Measurements from ENCODE around the gene SNURF. TPM values are rescaled to one million over a fixed set of nuclear protein-coding genes. Genes with fewer than 3 reads are reported as not detected.
"Not testable (repeated sequence)": the region's sequence is repeated elsewhere in the genome, so short reads cannot be mapped to it uniquely, and the experiment has no call there.

Gene SNURF
- total RNA-seq, 4 donors from 2014 or later, result 2.1 to 8.1 (median 3.5) TPM; not detected in 1

DNA sequence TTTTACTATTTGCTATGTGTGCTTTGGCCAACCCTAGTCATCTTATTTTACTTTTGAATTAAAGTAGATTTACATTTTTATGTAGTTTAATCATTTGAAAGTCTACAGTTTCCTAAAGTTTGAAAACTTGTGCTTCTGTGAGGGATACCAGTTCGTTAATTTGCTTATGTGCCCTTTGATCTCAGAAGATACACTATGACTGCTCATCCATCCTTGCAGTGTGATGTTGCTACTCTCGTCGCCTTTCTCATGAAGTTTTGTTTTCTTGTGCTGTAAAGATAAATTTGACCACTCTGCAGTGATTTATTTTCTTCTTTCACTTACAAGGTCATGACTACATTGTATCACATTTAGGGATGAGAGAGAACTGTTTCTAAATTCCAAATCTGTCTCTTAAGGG, 16.3 kb downstream of the SNURF start:
- no peaks in the 10 kb centered on the region for H3K4me1 ChIP-seq
- H3K36me3 ChIP-seq, result peaks cover 0 to 99% (median 0%) of the 10 kb centered on the region in 3 donors
- no peak overlapping the region for H3K4me3 ChIP-seq
- H3K27ac ChIP-seq, result no peak overlapping the region
- 76 to 79% methylated on average over 3 of the region's 3 CpGs for WGBS, 2 donors
- H3K9me3 ChIP-seq, result peaks cover 0 to 58% (median 3%) of the 10 kb centered on the region in 4 donors
- TF ChIP-seq, protein P1, sequence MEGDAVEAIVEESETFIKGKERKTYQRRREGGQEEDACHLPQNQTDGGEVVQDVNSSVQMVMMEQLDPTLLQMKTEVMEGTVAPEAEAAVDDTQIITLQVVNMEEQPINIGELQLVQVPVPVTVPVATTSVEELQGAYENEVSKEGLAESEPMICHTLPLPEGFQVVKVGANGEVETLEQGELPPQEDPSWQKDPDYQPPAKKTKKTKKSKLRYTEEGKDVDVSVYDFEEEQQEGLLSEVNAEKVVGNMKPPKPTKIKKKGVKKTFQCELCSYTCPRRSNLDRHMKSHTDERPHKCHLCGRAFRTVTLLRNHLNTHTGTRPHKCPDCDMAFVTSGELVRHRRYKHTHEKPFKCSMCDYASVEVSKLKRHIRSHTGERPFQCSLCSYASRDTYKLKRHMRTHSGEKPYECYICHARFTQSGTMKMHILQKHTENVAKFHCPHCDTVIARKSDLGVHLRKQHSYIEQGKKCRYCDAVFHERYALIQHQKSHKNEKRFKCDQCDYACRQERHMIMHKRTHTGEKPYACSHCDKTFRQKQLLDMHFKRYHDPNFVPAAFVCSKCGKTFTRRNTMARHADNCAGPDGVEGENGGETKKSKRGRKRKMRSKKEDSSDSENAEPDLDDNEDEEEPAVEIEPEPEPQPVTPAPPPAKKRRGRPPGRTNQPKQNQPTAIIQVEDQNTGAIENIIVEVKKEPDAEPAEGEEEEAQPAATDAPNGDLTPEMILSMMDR (IDR thresholded peaks at IDR 0.05), result no peak
- TF ChIP-seq POLR2A (IDR thresholded peaks at IDR 0.05), result no peak
- TF ChIP-seq EP300 (IDR thresholded peaks at IDR 0.05), result no peak
- no peaks in the 10 kb centered on the region for H3K27me3 ChIP-seq
- no peak for DNase-seq (ENCODE audit: low spot score in 2 of 2)

DNA sequence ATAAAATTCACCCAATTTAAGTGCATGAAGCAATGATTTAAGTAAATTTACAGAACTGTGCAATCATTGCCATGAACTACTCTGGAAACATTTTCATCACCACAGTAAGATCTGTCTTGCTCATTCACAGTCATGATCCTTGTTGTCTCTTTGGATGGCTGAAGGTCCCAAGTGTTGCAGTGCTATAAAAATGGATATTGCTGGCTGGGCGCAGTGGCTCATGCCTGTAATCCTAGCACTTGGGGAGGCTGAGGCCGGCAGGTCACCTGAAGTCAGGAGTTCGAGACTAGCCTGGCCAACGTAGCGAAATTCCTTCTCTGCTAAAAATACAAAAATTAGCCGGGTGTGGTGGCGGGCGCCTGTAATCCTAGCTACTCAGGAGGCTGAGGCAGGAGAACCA, 17.0 kb downstream of the SNURF start:
- H3K4me1 ChIP-seq, result no peaks in the 10 kb centered on the region

DNA sequence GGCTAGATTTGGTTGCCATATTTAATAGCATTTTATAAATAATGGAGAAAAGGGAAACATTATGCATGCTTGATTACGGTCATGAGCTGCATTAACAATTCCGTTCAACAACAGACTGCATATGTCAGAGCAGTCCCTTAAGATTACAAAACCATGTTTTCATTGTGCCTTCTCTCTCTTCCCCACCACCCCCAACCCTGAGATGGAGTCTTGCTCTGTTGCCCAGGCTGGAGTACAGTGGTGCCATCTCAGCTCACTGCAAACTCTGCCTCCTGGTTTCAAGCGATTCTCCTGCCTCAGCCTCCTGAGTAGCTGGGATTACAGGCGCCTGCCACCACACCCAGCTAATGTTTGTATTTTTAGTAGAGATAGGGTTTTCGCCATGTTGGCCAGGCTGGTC, 17.9 kb downstream of the SNURF start:
- WGBS, 2 donors, result 91 to 93% methylated on average over 5 of the region's 5 CpGs
- H3K9me3 ChIP-seq, result peaks cover 0 to 56% (median 5%) of the 10 kb centered on the region in 4 donors
- H3K4me3 ChIP-seq; H3K4me1 ChIP-seq; H3K27ac ChIP-seq; DNase-seq (ENCODE audit: low spot score in 2 of 2); H3K27me3 ChIP-seq: not testable (repeated sequence)
- H3K36me3 ChIP-seq, result peaks cover 0 to 99% (median 2%) of the 10 kb centered on the region in 3 donors

More for the DNA sequence above, 17.0 kb downstream of the SNURF start:
- WGBS, 2 donors, result 90% methylated on average over 8 of the region's 8 CpGs
- no peak overlapping the region for H3K4me3 ChIP-seq
- peaks cover 0 to 99% (median 0%) of the 10 kb centered on the region in 3 donors for H3K36me3 ChIP-seq
- H3K27ac ChIP-seq, result no peak overlapping the region
- TF ChIP-seq, protein P1 (IDR thresholded peaks at IDR 0.05), result no peak
- no peak for TF ChIP-seq POLR2A (IDR thresholded peaks at IDR 0.05)
- TF ChIP-seq EP300 (IDR thresholded peaks at IDR 0.05), result no peak
- no peaks in the 10 kb centered on the region for H3K27me3 ChIP-seq
- no peak for DNase-seq (ENCODE audit: low spot score in 2 of 2)
- H3K9me3 ChIP-seq, result peaks cover 0 to 55% (median 5%) of the 10 kb centered on the region in 4 donors

DNA sequence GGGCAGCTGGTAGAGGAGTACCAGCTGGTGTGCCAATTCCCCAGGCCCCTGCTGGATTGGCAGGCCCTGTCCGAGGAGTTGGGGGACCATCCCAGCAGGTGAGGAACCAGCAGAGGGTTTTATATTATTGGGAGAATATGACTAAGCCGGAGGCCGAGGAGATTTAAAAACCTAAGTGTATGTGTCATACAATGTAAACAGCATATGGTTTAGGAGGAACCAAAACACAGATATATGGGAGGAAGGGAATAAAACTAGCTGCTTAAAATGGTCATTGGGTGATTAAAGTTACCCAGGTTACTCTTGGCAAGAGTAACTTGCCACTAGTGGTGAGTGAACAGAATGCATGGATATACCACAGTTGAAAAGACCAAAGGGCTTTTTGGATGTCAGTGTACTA, 22.1 kb downstream of the SNURF start:
- WGBS, 2 donors, result 79 to 93% methylated on average over 3 of the region's 3 CpGs
- peaks cover 5 to 99% (median 6%) of the 10 kb centered on the region in 3 donors for H3K36me3 ChIP-seq
- peaks cover 0 to 65% (median 10%) of the 10 kb centered on the region in 4 donors for H3K9me3 ChIP-seq

DNA sequence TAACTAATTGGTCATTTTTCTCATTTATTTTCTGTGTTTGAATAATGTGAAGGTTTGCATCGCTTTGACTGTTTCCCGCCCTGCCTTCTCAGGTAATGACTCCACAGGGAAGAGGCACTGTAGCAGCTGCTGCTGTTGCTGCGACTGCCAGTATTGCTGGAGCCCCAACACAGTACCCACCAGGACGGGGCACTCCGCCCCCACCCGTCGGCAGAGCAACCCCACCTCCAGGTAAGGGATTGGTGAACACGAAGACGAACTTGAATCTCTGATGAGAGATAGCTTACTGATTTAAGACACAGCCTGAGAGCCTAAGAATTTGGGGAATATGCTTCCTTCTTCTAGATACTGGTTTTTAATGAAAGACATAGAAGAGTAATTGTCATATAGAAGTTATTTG, 22.9 kb downstream of the SNURF start:
- TF ChIP-seq EP300 (IDR thresholded peaks at IDR 0.05), result no peak
- TF ChIP-seq, protein P1 (IDR thresholded peaks at IDR 0.05), result no peak
- no peak for TF ChIP-seq POLR2A (IDR thresholded peaks at IDR 0.05)
- H3K9me3 ChIP-seq, result peaks cover 0 to 66% (median 14%) of the 10 kb centered on the region in 4 donors
- no peak overlapping the region for H3K4me3 ChIP-seq
- H3K27ac ChIP-seq, result no peak overlapping the region
- 90 to 92% methylated on average over 9 of the region's 9 CpGs for WGBS, 2 donors
- no peaks in the 10 kb centered on the region for H3K27me3 ChIP-seq
- H3K36me3 ChIP-seq, result peaks cover 6 to 100% (median 7%) of the 10 kb centered on the region in 3 donors
- no peak for DNase-seq (ENCODE audit: low spot score in 2 of 2)
- H3K4me1 ChIP-seq, result no peaks in the 10 kb centered on the region

More for the DNA sequence above, 22.1 kb downstream of the SNURF start:
- no peaks in the 10 kb centered on the region for H3K27me3 ChIP-seq
- H3K4me3 ChIP-seq, result no peak overlapping the region
- no peaks in the 10 kb centered on the region for H3K4me1 ChIP-seq
- no peak for DNase-seq (ENCODE audit: low spot score in 2 of 2)
- TF ChIP-seq, protein P1 (IDR thresholded peaks at IDR 0.05), result no peak
- TF ChIP-seq EP300 (IDR thresholded peaks at IDR 0.05) (no peak), POLR2A (IDR thresholded peaks at IDR 0.05) (no peak)
- H3K27ac ChIP-seq, result no peak overlapping the region

DNA sequence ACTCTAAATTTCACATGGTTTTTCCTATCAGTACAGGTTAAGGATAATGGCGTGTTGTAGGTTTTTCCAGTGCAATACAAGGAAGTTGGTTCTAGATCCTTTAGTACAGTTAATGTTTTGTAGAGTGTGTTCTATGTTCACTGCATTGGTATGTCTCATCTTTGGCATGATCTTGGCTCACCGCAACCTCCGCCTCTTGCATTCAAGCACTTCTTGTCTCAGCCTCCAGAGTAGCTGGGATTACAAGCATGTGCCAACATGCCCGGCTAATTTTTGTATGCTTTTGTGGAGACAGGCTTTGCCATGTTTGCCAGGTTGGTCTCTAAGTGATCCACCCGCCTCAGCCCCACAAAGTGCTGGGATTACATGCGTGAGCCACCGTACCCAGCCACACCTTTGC, 30.4 kb downstream of the SNURF start:
- peaks cover 0 to 79% (median 16%) of the 10 kb centered on the region in 4 donors for H3K9me3 ChIP-seq
- 88 to 94% methylated on average over 7 of the region's 7 CpGs for WGBS, 2 donors

More for the DNA sequence above, 30.4 kb downstream of the SNURF start:
- no peak for DNase-seq (ENCODE audit: low spot score in 2 of 2)
- no peaks in the 10 kb centered on the region for H3K27me3 ChIP-seq
- H3K4me1 ChIP-seq, result no peaks in the 10 kb centered on the region
- no peak overlapping the region for H3K4me3 ChIP-seq
- H3K27ac ChIP-seq, result no peak overlapping the region
- TF ChIP-seq POLR2A (IDR thresholded peaks at IDR 0.05), result no peak
- TF ChIP-seq EP300 (IDR thresholded peaks at IDR 0.05), result no peak
- TF ChIP-seq, protein P1 (IDR thresholded peaks at IDR 0.05), result no peak
- peaks cover 3 to 99% (median 11%) of the 10 kb centered on the region in 3 donors for H3K36me3 ChIP-seq
